Renal pelvis (tissue), 4 donors: ENCODE results near the gene MINPP1. TPM values are rescaled to one million over a fixed set of nuclear protein-coding genes. Genes with fewer than 3 reads are reported as not detected.

Experiments used
- DNase-seq: peaks from one replicate; pipeline ENCODE4 v3.0.0-alpha.2; 2013
- polyA plus RNA-seq, 3 donors: library from polyadenylated mRNA; unstranded; fragments of 120-200 nt; gene quantifications; one replicate each; pipeline ENCODE4 v1.2.1, GENCODE V29; 2013; ENCODE audit not compliant: insufficient read length in 3 of 3

The MINPP1 gene
- polyA plus RNA-seq, 3 donors: 32.8 to 38.9 (median 36.7) TPM

GRCh38 chr10:87507879-87508483 lies 3.3 kb downstream of the MINPP1 start:
- no peak for DNase-seq

- no peak for DNase-seq
These were observed 4.1 kb downstream of the MINPP1 start for GRCh38 chr10:87508837-87509236.

GRCh38 chr10:87510025-87510424 lies 5.3 kb downstream of the MINPP1 start:
- DNase-seq: no peak

GRCh38 chr10:87511526-87511925 lies 6.8 kb downstream of the MINPP1 start:
- DNase-seq: no peak

- DNase-seq: no peak
These were observed 14.2 kb downstream of the MINPP1 start for GRCh38 chr10:87518937-87519336.

- DNase-seq: no peak
These were observed 14.9 kb downstream of the MINPP1 start for GRCh38 chr10:87519582-87519981.

GRCh38 chr10:87523731-87524130 lies 19.0 kb downstream of the MINPP1 start:
- no peak for DNase-seq

- no peak for DNase-seq
These were observed 19.6 kb downstream of the MINPP1 start for GRCh38 chr10:87524296-87524695.

GRCh38 chr10:87531908-87532622 lies 27.4 kb downstream of the MINPP1 start:
- no peak for DNase-seq

GRCh38 chr10:87532696-87533095 lies 28.0 kb downstream of the MINPP1 start:
- no peak for DNase-seq

- no peak for DNase-seq
These were observed 29.6 kb downstream of the MINPP1 start for GRCh38 chr10:87534173-87534858.

- DNase-seq: no peak
These were observed 33.7 kb downstream of the MINPP1 start for GRCh38 chr10:87538092-87539015.

- DNase-seq: no peak
These were observed 36.4 kb downstream of the MINPP1 start for GRCh38 chr10:87541114-87541513.

GRCh38 chr10:87544721-87545120 lies 40.0 kb downstream of the MINPP1 start:
- DNase-seq: no peak

GRCh38 chr10:87545783-87546182 lies 41.1 kb downstream of the MINPP1 start:
- no peak for DNase-seq

- no peak for DNase-seq
These were observed 41.5 kb downstream of the MINPP1 start for GRCh38 chr10:87546210-87546609.

GRCh38 chr10:87546971-87547413 lies 42.3 kb downstream of the MINPP1 start:
- DNase-seq: no peak

GRCh38 chr10:87547734-87548311 lies 43.1 kb downstream of the MINPP1 start:
- no peak for DNase-seq

- no peak for DNase-seq
These were observed 46.0 kb downstream of the MINPP1 start for GRCh38 chr10:87550741-87551140.

- DNase-seq: no peak
These were observed 46.6 kb downstream of the MINPP1 start for GRCh38 chr10:87551326-87551725.

GRCh38 chr10:87552248-87552929 lies 47.7 kb downstream of the MINPP1 start:
- DNase-seq: no peak
